ENCODE measurements around the gene ACAP1.
A peak's percentile ranks its signal among the peaks of the same experiment; 100 is the strongest.

The ACAP1 gene

GRCh38 chr17:7311110-7311705 is 25.1 kb upstream of the ACAP1 start:
- no peak for DNase-seq

- no peak for DNase-seq
Measured at GRCh38 chr17:7312432-7313087, 23.8 kb upstream of the ACAP1 start.

GRCh38 chr17:7313088-7313889 is 23.0 kb upstream of the ACAP1 start:
- DNase-seq: no peak

GRCh38 chr17:7313890-7314718 is 22.2 kb upstream of the ACAP1 start:
- no peak for DNase-seq

- DNase-seq: peak; percentile 90
Measured at GRCh38 chr17:7314719-7315569, 21.4 kb upstream of the ACAP1 start, which contains the start of gene GPS2. Gene GPS2, minus strand, starts transcription at chr17:7315360. Its CDS starts 308 bp downstream, at chr17:7315052.

- DNase-seq: no peak
Measured at GRCh38 chr17:7315570-7316235, 20.6 kb upstream of the ACAP1 start.

- DNase-seq: no peak
Measured at GRCh38 chr17:7317161-7317803, 19.0 kb upstream of the ACAP1 start.

- no peak for DNase-seq
Measured at GRCh38 chr17:7318121-7318860, 18.0 kb upstream of the ACAP1 start.

- DNase-seq: no peak
Measured at GRCh38 chr17:7321466-7321865, 14.9 kb upstream of the ACAP1 start.

- DNase-seq: no peak
Measured at GRCh38 chr17:7322520-7323194, 13.7 kb upstream of the ACAP1 start.

- DNase-seq: peak; percentile 52
Measured at GRCh38 chr17:7323731-7324437, 12.4 kb upstream of the ACAP1 start.

- no peak for DNase-seq
Measured at GRCh38 chr17:7324438-7324779, 11.9 kb upstream of the ACAP1 start.

GRCh38 chr17:7325031-7325528 is 11.2 kb upstream of the ACAP1 start:
- DNase-seq: no peak

- DNase-seq: no peak
Measured at GRCh38 chr17:7326186-7326585, 10.1 kb upstream of the ACAP1 start.

- no peak for DNase-seq
Measured at GRCh38 chr17:7327056-7327455, 9.3 kb upstream of the ACAP1 start.

GRCh38 chr17:7327501-7327900 is 8.8 kb upstream of the ACAP1 start:
- no peak for DNase-seq

- DNase-seq: no peak
Measured at GRCh38 chr17:7328009-7328408, 8.3 kb upstream of the ACAP1 start.

GRCh38 chr17:7328840-7329373 is 7.4 kb upstream of the ACAP1 start, which contains the start of gene NEURL4:
Gene NEURL4, minus strand, starts transcription at chr17:7329335. Its CDS starts 23 bp downstream, at chr17:7329312.
- no peak for DNase-seq
